ENCODE data around the gene TOB1.

The TOB1 gene

DNA sequence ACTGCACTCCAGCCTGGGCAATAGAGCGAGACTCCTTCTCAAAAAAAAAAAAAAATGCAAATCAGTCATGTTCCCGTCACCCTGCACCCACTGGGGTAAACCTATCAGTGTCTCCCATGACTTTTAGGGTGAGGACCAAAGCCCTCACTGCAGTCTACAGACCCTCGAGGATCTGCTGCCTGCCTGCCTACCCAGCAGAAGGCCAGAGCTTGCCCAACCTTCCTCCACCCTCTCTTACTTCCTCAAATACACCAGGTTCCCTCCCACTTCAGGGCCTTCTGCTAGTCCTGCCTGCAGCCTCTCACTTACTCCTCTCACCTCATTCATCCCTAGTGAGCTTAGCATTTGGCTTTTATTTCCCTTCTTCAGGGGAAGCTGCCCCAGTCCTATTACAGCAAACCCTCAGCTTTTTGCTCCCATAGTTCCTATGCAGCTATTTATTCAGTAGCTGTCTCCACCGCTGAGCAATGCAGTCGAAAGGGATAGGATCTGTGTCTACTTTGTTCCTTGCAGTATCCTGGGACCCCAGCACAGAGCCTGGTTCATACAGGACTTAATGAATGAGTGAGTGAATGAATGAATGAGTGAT, 17.8 kb upstream of the TOB1 start:
- TF ChIP-seq TCF12 (IDR thresholded peaks at IDR 0.05; ENCODE audit: low read depth) = no peak
- TF ChIP-seq, protein P1, sequence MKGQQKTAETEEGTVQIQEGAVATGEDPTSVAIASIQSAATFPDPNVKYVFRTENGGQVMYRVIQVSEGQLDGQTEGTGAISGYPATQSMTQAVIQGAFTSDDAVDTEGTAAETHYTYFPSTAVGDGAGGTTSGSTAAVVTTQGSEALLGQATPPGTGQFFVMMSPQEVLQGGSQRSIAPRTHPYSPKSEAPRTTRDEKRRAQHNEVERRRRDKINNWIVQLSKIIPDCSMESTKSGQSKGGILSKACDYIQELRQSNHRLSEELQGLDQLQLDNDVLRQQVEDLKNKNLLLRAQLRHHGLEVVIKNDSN (IDR thresholded peaks at IDR 0.05) = no peak
- TF ChIP-seq, protein P2, sequence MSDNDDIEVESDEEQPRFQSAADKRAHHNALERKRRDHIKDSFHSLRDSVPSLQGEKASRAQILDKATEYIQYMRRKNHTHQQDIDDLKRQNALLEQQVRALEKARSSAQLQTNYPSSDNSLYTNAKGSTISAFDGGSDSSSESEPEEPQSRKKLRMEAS (IDR thresholded peaks at IDR 0.05) = no peak
- TF ChIP-seq CREB1 (IDR thresholded peaks at IDR 0.05; ENCODE audit: low read depth) = no peak

DNA sequence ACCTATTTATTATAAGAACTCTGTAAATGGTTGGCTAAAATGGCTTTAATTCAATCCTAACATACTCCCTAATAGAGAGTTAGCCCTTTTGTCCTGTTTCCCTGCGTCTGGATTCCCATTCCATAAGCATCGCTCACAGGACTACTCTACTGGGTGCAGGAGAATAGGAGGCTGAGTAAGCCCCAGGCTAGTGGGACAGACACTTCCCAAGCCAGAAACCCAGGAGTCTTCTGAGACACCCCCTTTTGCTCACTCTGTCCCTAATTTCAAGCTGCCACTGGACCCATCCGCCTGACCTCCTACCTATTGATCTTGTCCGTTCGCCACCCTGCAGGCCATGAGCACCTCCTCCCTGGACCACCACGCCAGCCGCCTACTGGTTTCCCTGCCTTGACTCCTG, 16.7 kb upstream of the TOB1 start:
- no peak for TF ChIP-seq TAF1 (IDR thresholded peaks at IDR 0.05; ENCODE audit: low read depth)
- no peak for TF ChIP-seq RAD21 (IDR thresholded peaks at IDR 0.05; ENCODE audit: low read depth)
- TF ChIP-seq TCF12 (IDR thresholded peaks at IDR 0.05; ENCODE audit: low read depth) = no peak
- TF ChIP-seq, protein P3, sequence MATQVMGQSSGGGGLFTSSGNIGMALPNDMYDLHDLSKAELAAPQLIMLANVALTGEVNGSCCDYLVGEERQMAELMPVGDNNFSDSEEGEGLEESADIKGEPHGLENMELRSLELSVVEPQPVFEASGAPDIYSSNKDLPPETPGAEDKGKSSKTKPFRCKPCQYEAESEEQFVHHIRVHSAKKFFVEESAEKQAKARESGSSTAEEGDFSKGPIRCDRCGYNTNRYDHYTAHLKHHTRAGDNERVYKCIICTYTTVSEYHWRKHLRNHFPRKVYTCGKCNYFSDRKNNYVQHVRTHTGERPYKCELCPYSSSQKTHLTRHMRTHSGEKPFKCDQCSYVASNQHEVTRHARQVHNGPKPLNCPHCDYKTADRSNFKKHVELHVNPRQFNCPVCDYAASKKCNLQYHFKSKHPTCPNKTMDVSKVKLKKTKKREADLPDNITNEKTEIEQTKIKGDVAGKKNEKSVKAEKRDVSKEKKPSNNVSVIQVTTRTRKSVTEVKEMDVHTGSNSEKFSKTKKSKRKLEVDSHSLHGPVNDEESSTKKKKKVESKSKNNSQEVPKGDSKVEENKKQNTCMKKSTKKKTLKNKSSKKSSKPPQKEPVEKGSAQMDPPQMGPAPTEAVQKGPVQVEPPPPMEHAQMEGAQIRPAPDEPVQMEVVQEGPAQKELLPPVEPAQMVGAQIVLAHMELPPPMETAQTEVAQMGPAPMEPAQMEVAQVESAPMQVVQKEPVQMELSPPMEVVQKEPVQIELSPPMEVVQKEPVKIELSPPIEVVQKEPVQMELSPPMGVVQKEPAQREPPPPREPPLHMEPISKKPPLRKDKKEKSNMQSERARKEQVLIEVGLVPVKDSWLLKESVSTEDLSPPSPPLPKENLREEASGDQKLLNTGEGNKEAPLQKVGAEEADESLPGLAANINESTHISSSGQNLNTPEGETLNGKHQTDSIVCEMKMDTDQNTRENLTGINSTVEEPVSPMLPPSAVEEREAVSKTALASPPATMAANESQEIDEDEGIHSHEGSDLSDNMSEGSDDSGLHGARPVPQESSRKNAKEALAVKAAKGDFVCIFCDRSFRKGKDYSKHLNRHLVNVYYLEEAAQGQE (IDR thresholded peaks at IDR 0.05; ENCODE audit: low read depth) = no peak
- no peak for TF ChIP-seq CEBPB (IDR thresholded peaks at IDR 0.05)
- no peak for TF ChIP-seq FOXM1 (IDR thresholded peaks at IDR 0.05; ENCODE audit: borderline replicate concordance, low read depth)
- TF ChIP-seq, protein P1 (IDR thresholded peaks at IDR 0.05) = no peak
- no peak for TF ChIP-seq CREB1 (IDR thresholded peaks at IDR 0.05; ENCODE audit: low read depth)
- no peak for TF ChIP-seq EP300 (IDR thresholded peaks at IDR 0.05; ENCODE audit: borderline replicate concordance)
- TF ChIP-seq EGR1 (IDR thresholded peaks at IDR 0.05) = no peak
- TF ChIP-seq YY1 (IDR thresholded peaks at IDR 0.05; ENCODE audit: low read depth) = no peak
- no peak for TF ChIP-seq TEAD4 (IDR thresholded peaks at IDR 0.05)
- TF ChIP-seq, protein P2 (IDR thresholded peaks at IDR 0.05) = no peak
- TF ChIP-seq ZBTB7A (IDR thresholded peaks at IDR 0.05; ENCODE audit: low read depth) = no peak
- no peak for TF ChIP-seq NFIC (IDR thresholded peaks at IDR 0.05)

DNA sequence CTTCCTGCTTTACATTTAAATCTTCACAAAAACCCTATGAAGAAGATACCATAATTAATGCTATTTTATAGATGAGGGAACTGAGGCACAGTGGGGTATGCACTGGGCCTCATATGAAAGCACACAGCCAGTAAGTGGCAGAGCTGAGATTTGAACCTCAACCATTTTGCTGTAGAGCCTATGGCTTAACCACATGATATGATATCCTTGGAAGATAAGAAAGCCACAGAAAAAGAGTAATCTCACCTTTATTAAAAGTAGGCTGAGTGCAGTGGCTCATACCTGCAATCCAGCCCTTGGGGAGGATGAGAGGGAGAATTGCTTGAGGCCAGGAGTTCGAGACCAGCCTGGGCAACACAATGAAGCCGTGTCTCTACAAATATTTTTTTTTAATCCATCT, 15.0 kb upstream of the TOB1 start:
- TF ChIP-seq YY1 (IDR thresholded peaks at IDR 0.05; ENCODE audit: low read depth) = no peak

DNA sequence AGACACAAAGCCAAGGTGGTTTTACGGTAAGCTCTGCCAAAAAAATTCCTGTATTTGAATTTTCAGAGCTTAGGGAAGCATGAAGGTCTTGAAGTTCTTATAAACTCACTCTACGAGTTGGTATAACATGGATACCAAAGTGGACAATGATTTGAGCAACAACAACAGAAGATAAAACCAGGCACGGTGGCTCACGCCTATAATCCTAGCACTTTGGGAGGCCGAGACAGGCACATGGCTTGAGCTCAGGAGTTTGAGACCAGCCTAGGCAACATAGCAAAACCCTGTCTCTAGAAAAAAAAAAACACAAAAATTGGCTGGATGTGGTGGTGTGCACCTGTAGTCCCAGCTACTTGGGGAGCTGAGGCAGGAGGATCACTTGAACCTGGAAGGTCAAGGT, 12.9 kb upstream of the TOB1 start:
- TF ChIP-seq NFIC (IDR thresholded peaks at IDR 0.05) (no peak), EP300 (IDR thresholded peaks at IDR 0.05; ENCODE audit: borderline replicate concordance) (no peak), RAD21 (IDR thresholded peaks at IDR 0.05; ENCODE audit: low read depth) (no peak), FOXM1 (IDR thresholded peaks at IDR 0.05; ENCODE audit: borderline replicate concordance, low read depth) (no peak), YY1 (IDR thresholded peaks at IDR 0.05; ENCODE audit: low read depth) (no peak), CREB1 (IDR thresholded peaks at IDR 0.05; ENCODE audit: low read depth) (no peak), TCF12 (IDR thresholded peaks at IDR 0.05; ENCODE audit: low read depth) (no peak), TEAD4 (IDR thresholded peaks at IDR 0.05) (no peak), EGR1 (IDR thresholded peaks at IDR 0.05) (no peak), CEBPB (IDR thresholded peaks at IDR 0.05) (no peak), ZBTB7A (IDR thresholded peaks at IDR 0.05; ENCODE audit: low read depth) (no peak)
- TF ChIP-seq, protein P1 (IDR thresholded peaks at IDR 0.05) = no peak
- TF ChIP-seq, protein P3 (IDR thresholded peaks at IDR 0.05; ENCODE audit: low read depth) = no peak
- TF ChIP-seq, protein P2 (IDR thresholded peaks at IDR 0.05) = no peak

DNA sequence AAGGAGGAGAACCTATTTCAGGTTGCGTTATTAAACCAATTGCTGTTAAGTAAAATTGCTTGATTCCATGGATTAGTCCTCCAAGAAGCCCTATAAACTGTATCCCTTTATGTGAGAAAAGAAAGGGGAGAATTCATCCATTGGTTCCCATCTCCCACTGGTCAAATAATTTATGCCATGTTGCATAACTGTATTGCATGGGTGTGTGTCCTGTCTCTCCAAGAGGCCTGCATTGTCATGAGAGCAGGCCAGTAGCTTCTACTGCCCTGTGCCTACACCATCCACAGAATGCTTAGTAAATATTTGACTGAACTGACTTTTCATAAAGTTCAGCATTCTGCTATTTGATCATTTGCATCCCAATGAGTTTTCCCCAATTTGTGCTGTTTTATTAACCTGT, 11.7 kb upstream of the TOB1 start:
- no peak for TF ChIP-seq TEAD4 (IDR thresholded peaks at IDR 0.05)
- TF ChIP-seq YY1 (IDR thresholded peaks at IDR 0.05; ENCODE audit: low read depth) = no peak
- TF ChIP-seq EP300 (IDR thresholded peaks at IDR 0.05; ENCODE audit: borderline replicate concordance) = no peak
- TF ChIP-seq NFIC (IDR thresholded peaks at IDR 0.05) = no peak
- TF ChIP-seq RAD21 (IDR thresholded peaks at IDR 0.05; ENCODE audit: low read depth) = no peak
- TF ChIP-seq, protein P1 (IDR thresholded peaks at IDR 0.05) = no peak
- no peak for TF ChIP-seq CEBPB (IDR thresholded peaks at IDR 0.05)
- TF ChIP-seq TCF12 (IDR thresholded peaks at IDR 0.05; ENCODE audit: low read depth) = no peak
- no peak for TF ChIP-seq CREB1 (IDR thresholded peaks at IDR 0.05; ENCODE audit: low read depth)
- TF ChIP-seq ZBTB7A (IDR thresholded peaks at IDR 0.05; ENCODE audit: low read depth) = no peak
- TF ChIP-seq, protein P2 (IDR thresholded peaks at IDR 0.05) = no peak
- no peak for TF ChIP-seq FOXM1 (IDR thresholded peaks at IDR 0.05; ENCODE audit: borderline replicate concordance, low read depth)
- TF ChIP-seq, protein P3 (IDR thresholded peaks at IDR 0.05; ENCODE audit: low read depth) = no peak
- no peak for TF ChIP-seq TAF1 (IDR thresholded peaks at IDR 0.05; ENCODE audit: low read depth)
- no peak for TF ChIP-seq EGR1 (IDR thresholded peaks at IDR 0.05)

Data from Ishikawa (cell line).